Stimulated activated naive B cell treated with anti-CD40 and anti-IgM and Interleukin-4, amounts not matched to agents 10 μg/mL and 1 μg/mL and 100 μg/mL, for 72 hours (primary cell): ENCODE results near the gene TFDP1.

Experiments
- ATAC-seq, 2 donors: fragments of 150-1000 bp; cut with Tn5 transposase; replicated peaks; 2 replicates each; pipeline ENCODE4 v1.10.0; 2021; ENCODE audit warnings: moderate library complexity in 1 of 2
- DNase-seq: peaks from one replicate; pipeline ENCODE4 v3.0.0; 2021
- H3K27ac Mint-ChIP-seq: one replicate; pipeline ENCODE4 v1.8.0; 2022; ENCODE audit warnings: mild to moderate bottlenecking, mixed read lengths
- H3K27me3 Mint-ChIP-seq, 2 donors: one replicate each; pipeline ENCODE4 v1.8.0; 2022; ENCODE audit warnings: mixed read lengths in 2 of 2
- H3K36me3 Mint-ChIP-seq, 2 donors: one replicate each; pipeline ENCODE4 v1.8.0; 2022; ENCODE audit warnings: mixed read lengths in 2 of 2, mild to moderate bottlenecking in 1 of 2
- H3K4me1 Mint-ChIP-seq, 2 donors: one replicate each; pipeline ENCODE4 v1.8.0; 2022; ENCODE audit warnings: mixed read lengths in 2 of 2, mild to moderate bottlenecking in 1 of 2
- H3K4me3 Mint-ChIP-seq, 2 donors: one replicate each; pipeline ENCODE4 v1.8.0; 2022; ENCODE audit warnings: mild to moderate bottlenecking in 2 of 2, mixed read lengths in 2 of 2, moderate library complexity in 1 of 2
- H3K9me3 Mint-ChIP-seq, 2 donors: one replicate each; pipeline ENCODE4 v1.8.0; 2022; ENCODE audit warnings: mixed read lengths in 2 of 2, mild to moderate bottlenecking in 1 of 2

TFDP1 gene

DNA sequence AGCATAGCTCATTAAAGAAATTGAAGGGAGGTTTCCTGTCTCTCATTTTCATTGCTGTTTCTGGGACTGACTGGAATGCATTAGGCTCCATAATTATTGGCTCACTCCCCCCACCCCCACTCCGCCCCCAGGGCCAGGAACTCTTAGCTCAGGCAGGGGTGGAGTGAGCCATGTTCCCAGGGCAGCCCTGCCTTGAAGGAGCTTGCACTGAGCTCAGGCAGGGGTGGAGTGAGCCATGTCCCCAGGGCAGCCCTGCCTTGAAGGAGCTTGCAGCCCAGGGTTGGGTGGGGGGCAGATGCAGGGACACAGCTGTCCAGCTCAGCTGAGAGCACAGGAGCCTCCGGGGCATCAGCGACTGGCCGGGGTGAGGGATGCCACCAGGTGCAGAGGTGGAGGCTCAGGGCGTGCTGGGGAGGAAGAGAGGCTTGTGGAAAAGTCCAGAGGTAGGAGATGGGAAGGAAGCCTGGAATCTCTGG, 39.1 kb upstream of the TFDP1 start:
- no peak for ATAC-seq
- H3K4me3 Mint-ChIP-seq = no peak overlapping the region
- peaks cover 0 to 2% of the 10 kb centered on the region in 2 donors for H3K9me3 Mint-ChIP-seq
- no peak for DNase-seq
- H3K27ac Mint-ChIP-seq = peak overlapping the region; percentile 14
- no peaks in the 10 kb centered on the region for H3K27me3 Mint-ChIP-seq
- H3K36me3 Mint-ChIP-seq = peaks cover 35 to 38% of the 10 kb centered on the region in 2 donors
- H3K4me1 Mint-ChIP-seq = peaks cover 2 to 6% of the 10 kb centered on the region in 2 donors

DNA sequence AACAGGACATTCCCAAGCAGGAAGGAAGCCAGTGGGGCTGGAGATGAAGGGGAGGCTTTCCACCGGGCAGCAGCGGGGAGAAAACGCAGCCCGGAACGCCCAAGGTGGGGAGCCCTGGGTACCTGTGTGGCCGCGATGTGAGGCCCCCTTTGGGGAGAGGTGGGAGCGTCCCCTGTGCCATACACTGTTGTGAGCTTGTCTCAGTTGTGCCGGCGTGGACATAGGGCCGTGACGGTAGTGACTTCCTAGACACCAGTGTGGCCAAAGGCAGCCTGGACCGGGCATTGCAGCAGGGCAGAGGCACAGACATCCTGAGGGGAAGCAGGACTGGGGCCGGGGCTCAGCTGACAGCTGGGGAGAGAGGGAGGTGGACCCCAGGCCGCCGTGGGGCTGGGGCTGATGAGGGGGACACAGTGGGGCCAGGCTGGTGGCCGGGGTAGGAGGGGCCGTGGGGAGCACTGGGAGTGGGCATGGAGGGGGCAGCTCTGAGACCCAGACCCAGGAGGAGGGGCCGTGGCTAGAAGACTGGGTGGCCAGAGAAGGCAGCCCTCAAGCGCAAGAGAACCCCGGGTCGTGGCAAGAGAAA, 38.5 kb upstream of the TFDP1 start:
- DNase-seq (no peak), ATAC-seq (no peak)
- H3K27me3 Mint-ChIP-seq = no peaks in the 10 kb centered on the region
- H3K36me3 Mint-ChIP-seq = peaks cover 30 to 37% of the 10 kb centered on the region in 2 donors
- H3K27ac Mint-ChIP-seq = peak overlapping the region; percentile 14
- peaks cover 2 to 6% of the 10 kb centered on the region in 2 donors for H3K4me1 Mint-ChIP-seq
- H3K4me3 Mint-ChIP-seq = no peak overlapping the region
- H3K9me3 Mint-ChIP-seq = no peaks in the 10 kb centered on the region

GRCh38 chr13:113546571-113547237, 37.8 kb upstream of the TFDP1 start:
- H3K27me3 Mint-ChIP-seq = no peaks in the 10 kb centered on the region
- H3K9me3 Mint-ChIP-seq = no peaks in the 10 kb centered on the region
- H3K36me3 Mint-ChIP-seq = peaks cover 34 to 40% of the 10 kb centered on the region in 2 donors
- no peak overlapping the region for H3K27ac Mint-ChIP-seq
- no peak overlapping the region for H3K4me3 Mint-ChIP-seq
- peaks cover 2 to 6% of the 10 kb centered on the region in 2 donors for H3K4me1 Mint-ChIP-seq
- DNase-seq (no peak), ATAC-seq (no peak)

DNA sequence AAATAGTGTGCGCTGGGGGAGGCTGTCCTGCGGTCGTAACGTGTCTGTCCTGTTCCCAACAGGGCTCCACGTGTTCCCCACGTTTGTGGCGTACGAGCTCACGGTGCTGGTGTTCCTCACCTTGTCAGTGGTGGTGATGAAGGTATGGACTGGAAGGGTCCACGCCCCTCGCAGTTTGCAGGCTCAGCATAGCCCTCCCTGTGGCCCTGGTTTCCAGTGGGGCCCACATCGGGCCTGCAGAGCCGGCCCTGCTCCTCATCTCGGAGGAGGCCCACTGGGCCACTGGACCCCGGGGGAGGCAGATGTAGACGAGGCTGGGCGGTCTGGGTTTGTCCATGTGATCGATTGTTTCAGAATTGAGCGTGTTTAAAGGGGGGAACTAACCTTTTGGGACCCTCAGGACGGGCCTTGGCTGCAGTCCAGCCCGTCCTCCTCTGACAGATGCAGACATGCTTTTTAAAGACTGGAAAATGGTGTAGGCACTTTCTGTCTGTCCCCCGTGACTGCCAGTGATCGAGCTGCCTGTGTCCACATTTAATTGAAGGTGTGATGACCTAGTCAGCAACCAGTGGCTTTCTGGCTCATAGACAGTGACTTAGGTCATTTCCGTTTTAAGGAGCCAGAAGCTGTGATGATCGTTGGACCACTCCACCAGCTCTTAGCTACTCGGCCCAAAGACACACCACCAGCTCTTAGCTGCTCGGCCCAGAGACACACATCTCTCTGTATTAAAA, 37.1 kb upstream of the TFDP1 start:
- DNase-seq (no peak), ATAC-seq (no peak)
- Mint-ChIP-seq H3K9me3 (no peaks in the 10 kb centered on the region), H3K27me3 (no peaks in the 10 kb centered on the region), H3K4me3 (no peak overlapping the region), H3K4me1 (peaks cover 2 to 6% of the 10 kb centered on the region in 2 donors), H3K27ac (no peak overlapping the region), H3K36me3 (peaks cover 36 to 46% of the 10 kb centered on the region in 2 donors)

DNA sequence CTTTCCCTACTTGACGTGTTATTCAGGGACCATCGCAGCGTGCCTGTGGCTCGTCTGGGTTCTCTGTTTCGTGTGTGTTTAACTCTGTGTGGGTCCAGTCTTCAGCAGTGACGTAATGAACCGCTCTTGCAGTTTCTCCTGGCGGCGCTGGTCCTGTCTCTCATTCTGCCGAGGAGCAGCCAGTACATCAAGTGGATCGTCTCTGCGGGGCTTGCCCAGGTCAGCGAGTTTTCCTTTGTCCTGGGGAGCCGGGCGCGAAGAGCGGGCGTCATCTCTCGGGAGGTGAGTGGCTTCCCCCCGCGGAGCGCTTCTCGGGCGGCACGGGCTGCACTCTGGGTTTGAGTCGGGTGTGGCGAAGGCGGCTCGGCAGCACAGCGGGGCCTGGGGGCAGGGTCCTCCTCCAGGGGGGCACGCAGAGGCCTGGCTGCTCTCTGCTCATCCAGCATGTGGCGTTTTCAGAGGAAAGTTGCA, 36.3 kb upstream of the TFDP1 start:
- Mint-ChIP-seq H3K27me3 (no peaks in the 10 kb centered on the region), H3K9me3 (no peaks in the 10 kb centered on the region), H3K36me3 (peaks cover 39 to 52% of the 10 kb centered on the region in 2 donors), H3K4me3 (no peak overlapping the region), H3K27ac (no peak overlapping the region), H3K4me1 (peaks cover 2 to 8% of the 10 kb centered on the region in 2 donors)
- no peak for ATAC-seq
- DNase-seq = no peak

DNA sequence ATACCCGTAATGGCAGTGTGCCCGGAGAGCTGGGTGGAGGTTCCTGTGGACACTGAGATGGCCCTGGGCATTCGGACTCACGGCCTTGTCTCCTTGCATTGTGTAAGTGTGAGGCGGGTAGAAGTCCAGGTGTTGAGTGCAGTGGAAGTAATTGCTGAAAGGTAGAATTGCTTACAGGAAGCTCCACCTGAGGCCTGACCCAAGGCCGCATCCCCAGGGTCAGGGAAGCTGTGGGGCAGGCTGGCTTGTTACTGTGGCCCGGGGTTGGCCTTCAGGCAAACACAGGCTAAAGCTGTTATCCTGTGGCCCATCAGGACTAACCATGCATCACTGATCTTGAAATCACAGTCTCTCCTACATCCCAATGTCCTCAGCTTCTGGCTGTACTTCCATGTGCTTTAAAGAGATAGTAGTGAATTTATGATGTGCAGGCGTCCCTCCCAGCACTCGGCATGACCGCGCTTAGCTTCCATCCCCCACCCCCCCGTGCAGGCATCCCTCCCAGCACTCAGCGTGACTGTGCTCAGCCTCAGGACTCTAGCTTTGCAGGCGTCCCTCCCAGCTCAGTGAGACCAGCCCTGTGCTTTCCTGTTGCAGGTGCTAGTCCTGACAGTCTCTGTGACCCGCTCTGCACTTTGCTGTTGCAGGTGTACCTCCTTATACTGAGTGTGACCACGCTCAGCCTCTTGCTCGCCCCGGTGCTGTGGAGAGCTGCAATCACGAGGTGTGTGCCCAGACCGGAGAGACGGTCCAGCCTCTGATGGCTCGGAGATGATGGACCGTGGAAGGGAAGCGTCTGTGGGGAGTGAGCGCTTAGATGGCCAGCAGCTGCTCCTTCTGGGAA, 35.6 kb upstream of the TFDP1 start:
- no peak overlapping the region for H3K4me3 Mint-ChIP-seq
- peaks cover 35 to 54% of the 10 kb centered on the region in 2 donors for H3K36me3 Mint-ChIP-seq
- no peak overlapping the region for H3K27ac Mint-ChIP-seq
- no peaks in the 10 kb centered on the region for H3K27me3 Mint-ChIP-seq
- no peak for ATAC-seq
- DNase-seq = no peak
- H3K9me3 Mint-ChIP-seq = no peaks in the 10 kb centered on the region
- peaks cover 0 to 15% of the 10 kb centered on the region in 2 donors for H3K4me1 Mint-ChIP-seq

- peaks cover 0 to 13% of the 10 kb centered on the region in 2 donors for H3K4me1 Mint-ChIP-seq
- DNase-seq (no peak), ATAC-seq (no peak)
- H3K36me3 Mint-ChIP-seq = peaks cover 32 to 55% of the 10 kb centered on the region in 2 donors
- H3K27ac Mint-ChIP-seq = no peak overlapping the region
- no peaks in the 10 kb centered on the region for H3K27me3 Mint-ChIP-seq
- H3K9me3 Mint-ChIP-seq = no peaks in the 10 kb centered on the region
- no peak overlapping the region for H3K4me3 Mint-ChIP-seq
Measured at GRCh38 chr13:113550453-113550852, 34.1 kb upstream of the TFDP1 start.

GRCh38 chr13:113551081-113552000, 33.2 kb upstream of the TFDP1 start:
- DNase-seq (no peak), ATAC-seq (no peak)
- H3K27me3 Mint-ChIP-seq = no peaks in the 10 kb centered on the region
- no peak overlapping the region for H3K4me3 Mint-ChIP-seq
- H3K36me3 Mint-ChIP-seq = peaks cover 27 to 47% of the 10 kb centered on the region in 2 donors
- no peak overlapping the region for H3K27ac Mint-ChIP-seq
- H3K4me1 Mint-ChIP-seq = peaks cover 0 to 9% of the 10 kb centered on the region in 2 donors
- no peaks in the 10 kb centered on the region for H3K9me3 Mint-ChIP-seq

DNA sequence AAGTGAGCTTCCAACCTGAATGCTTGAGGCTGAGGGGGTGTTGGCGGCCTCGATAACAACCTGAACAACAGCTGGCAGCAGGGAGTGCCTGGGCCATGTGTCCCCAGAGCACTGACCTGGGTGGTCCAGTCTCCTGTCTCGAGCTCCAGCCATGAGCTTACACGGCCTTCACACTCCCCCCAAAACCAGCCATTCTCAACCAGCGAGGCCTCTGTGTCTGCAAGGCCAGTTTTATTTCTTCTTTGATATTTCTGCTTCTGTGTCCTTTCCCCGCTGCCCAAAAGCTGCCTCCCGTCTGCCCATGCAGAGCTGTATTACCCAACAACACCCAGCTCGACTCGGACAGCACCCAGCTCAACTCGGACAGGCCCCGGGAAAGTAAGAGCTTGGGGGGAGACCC, 32.5 kb upstream of the TFDP1 start:
- H3K27ac Mint-ChIP-seq = no peak overlapping the region
- DNase-seq = no peak
- ATAC-seq = no peak
- peaks cover 2 to 13% of the 10 kb centered on the region in 2 donors for H3K4me1 Mint-ChIP-seq
- H3K4me3 Mint-ChIP-seq = no peak overlapping the region
- H3K36me3 Mint-ChIP-seq = peaks cover 27 to 43% of the 10 kb centered on the region in 2 donors
- no peaks in the 10 kb centered on the region for H3K9me3 Mint-ChIP-seq
- no peaks in the 10 kb centered on the region for H3K27me3 Mint-ChIP-seq

GRCh38 chr13:113552786-113553434, 31.6 kb upstream of the TFDP1 start:
- no peak for ATAC-seq
- no peak for DNase-seq
- no peaks in the 10 kb centered on the region for H3K9me3 Mint-ChIP-seq
- H3K27me3 Mint-ChIP-seq = no peaks in the 10 kb centered on the region
- H3K4me3 Mint-ChIP-seq = no peak overlapping the region
- H3K36me3 Mint-ChIP-seq = peaks cover 25 to 43% of the 10 kb centered on the region in 2 donors
- H3K27ac Mint-ChIP-seq = no peak overlapping the region
- H3K4me1 Mint-ChIP-seq = peaks cover 7 to 17% of the 10 kb centered on the region in 2 donors

- H3K27me3 Mint-ChIP-seq = no peaks in the 10 kb centered on the region
- no peak for DNase-seq
- peaks cover 25 to 43% of the 10 kb centered on the region in 2 donors for H3K36me3 Mint-ChIP-seq
- no peak overlapping the region for H3K4me3 Mint-ChIP-seq
- H3K9me3 Mint-ChIP-seq = no peaks in the 10 kb centered on the region
- H3K4me1 Mint-ChIP-seq = peaks cover 10 to 17% of the 10 kb centered on the region in 2 donors
- ATAC-seq = peak in 1 of 2 donors; percentile 36
- H3K27ac Mint-ChIP-seq = no peak overlapping the region
Measured at GRCh38 chr13:113553511-113554332, 30.8 kb upstream of the TFDP1 start.

DNA sequence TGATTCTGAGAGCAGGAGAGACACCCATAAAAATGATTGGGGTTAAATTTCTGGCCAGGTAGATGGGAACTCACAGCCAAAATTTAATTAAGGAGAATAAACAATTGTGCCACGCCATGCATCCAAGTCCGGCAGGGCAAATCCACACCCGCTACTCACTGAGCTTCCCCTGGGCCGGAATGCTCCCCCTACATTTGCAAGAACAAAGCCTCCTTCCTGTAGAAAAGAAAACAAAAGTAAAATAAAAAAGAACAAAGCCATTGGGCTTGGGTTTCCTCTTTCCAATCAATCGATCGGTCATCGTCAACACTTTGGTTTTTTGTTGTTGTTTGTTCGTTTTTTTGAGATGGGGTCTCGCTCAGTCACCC, 30.2 kb upstream of the TFDP1 start:
- DNase-seq (no peak), ATAC-seq (no peak)
- H3K4me1 Mint-ChIP-seq = peaks cover 11 to 17% of the 10 kb centered on the region in 2 donors
- H3K27me3 Mint-ChIP-seq = no peaks in the 10 kb centered on the region
- no peak overlapping the region for H3K4me3 Mint-ChIP-seq
- no peaks in the 10 kb centered on the region for H3K9me3 Mint-ChIP-seq
- H3K36me3 Mint-ChIP-seq = peaks cover 22 to 37% of the 10 kb centered on the region in 2 donors
- no peak overlapping the region for H3K27ac Mint-ChIP-seq
